ENCODE results near the gene TAC4. TPM values are rescaled to one million over a fixed set of nuclear protein-coding genes. Genes with fewer than 3 reads are reported as not detected.
A peak's percentile ranks its signal among the peaks of the same experiment; 100 is the strongest.
"Not testable (repeated sequence)": the region's sequence is repeated elsewhere in the genome, so short reads cannot be mapped to it uniquely, and the experiment has no call there.

Gene TAC4
- total RNA-seq, 4 donors from 2014 or later = 1.3 TPM; not detected in 3

DNA sequence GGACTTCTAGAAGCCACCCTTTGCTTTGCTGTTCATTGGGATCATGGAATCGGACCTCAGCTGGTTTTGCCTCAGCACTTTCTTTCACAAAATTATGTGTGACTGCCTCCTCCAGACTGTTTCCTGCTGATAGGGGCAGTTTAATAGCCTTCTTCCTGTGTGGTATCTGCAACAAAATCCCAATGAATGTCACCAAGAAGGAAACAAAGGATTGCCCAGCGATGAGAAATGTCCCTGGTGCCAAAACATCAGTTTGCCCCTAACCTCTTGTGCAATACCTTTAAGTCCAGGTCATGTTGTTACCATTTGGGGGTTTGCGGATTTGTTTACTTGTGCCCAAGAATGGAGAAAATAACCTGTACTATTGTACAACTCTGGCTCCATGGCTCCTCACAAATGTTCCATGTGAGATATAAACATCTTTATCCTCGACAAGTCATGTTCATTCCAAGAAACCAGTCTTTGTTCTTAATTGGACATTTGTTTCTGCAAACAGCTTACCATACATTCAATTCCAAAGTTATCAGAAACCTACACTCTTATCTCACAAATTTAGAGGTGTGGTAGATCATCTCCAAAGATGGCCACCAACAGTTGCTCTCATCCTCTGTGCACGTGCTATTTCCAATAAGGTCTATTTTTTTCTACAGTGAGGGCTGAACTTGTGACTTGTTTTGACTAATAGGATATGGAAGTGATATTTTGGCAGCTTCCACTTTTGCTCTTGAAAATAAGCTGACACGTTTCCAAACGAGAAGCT, 14.8 kb downstream of the TAC4 start:
- peak overlapping the region in 1 of 2 donors; percentile 58 for H3K27ac ChIP-seq
- H3K9me3 ChIP-seq = no peaks in the 10 kb centered on the region
- peaks cover 0 to 6% of the 10 kb centered on the region in 2 donors for H3K4me1 ChIP-seq
- intact Hi-C loops (cut with DNase I; ENCODE audit: low total_unique reads) = no loop called here
- no peak for DNase-seq
- TF ChIP-seq CTCF (IDR thresholded peaks at IDR 0.05) = no peak
- no peak for TF ChIP-seq POLR2A (IDR thresholded peaks at IDR 0.05)
- no peaks in the 10 kb centered on the region for H3K36me3 ChIP-seq
- H3K27me3 ChIP-seq = no peaks in the 10 kb centered on the region
- H3K4me3 ChIP-seq = no peak overlapping the region

GRCh38 chr17:49830605-49831004, 17.3 kb downstream of the TAC4 start:
- H3K27ac ChIP-seq = no peak overlapping the region
- H3K9me3 ChIP-seq = no peaks in the 10 kb centered on the region
- intact Hi-C loops (cut with DNase I; ENCODE audit: low total_unique reads) = no loop called here
- H3K4me1 ChIP-seq = no peaks in the 10 kb centered on the region
- no peaks in the 10 kb centered on the region for H3K27me3 ChIP-seq
- TF ChIP-seq CTCF (IDR thresholded peaks at IDR 0.05) (no peak), POLR2A (IDR thresholded peaks at IDR 0.05) (no peak)
- DNase-seq = no peak
- H3K4me3 ChIP-seq = no peak overlapping the region
- no peaks in the 10 kb centered on the region for H3K36me3 ChIP-seq

DNA sequence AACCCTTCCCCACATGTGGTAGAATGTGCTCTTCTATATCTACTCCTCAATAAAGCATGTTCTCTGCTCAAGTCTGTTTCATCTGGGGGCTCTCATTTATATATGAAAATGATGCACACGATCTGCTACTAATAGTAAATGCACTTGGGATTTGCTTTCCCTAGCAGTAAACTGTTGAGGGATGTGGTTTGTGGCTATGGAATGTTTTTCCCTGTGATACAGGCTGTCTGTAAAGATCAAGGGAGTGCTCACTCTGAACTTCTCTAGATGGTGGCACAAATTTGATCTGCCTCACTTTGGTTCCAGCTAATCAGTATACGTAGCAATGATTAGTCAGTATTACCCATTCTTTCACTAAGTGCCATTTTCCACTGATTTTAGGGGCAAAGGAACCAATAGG, 18.8 kb downstream of the TAC4 start:
- no peak overlapping the region for H3K27ac ChIP-seq
- no peak overlapping the region for H3K4me3 ChIP-seq
- H3K27me3 ChIP-seq = no peaks in the 10 kb centered on the region
- DNase-seq = no peak
- no peaks in the 10 kb centered on the region for H3K9me3 ChIP-seq
- no peak for TF ChIP-seq CTCF (IDR thresholded peaks at IDR 0.05)
- no peak for TF ChIP-seq POLR2A (IDR thresholded peaks at IDR 0.05)
- intact Hi-C loops (cut with DNase I; ENCODE audit: low total_unique reads) = no loop called here
- no peaks in the 10 kb centered on the region for H3K4me1 ChIP-seq
- H3K36me3 ChIP-seq = no peaks in the 10 kb centered on the region

DNA sequence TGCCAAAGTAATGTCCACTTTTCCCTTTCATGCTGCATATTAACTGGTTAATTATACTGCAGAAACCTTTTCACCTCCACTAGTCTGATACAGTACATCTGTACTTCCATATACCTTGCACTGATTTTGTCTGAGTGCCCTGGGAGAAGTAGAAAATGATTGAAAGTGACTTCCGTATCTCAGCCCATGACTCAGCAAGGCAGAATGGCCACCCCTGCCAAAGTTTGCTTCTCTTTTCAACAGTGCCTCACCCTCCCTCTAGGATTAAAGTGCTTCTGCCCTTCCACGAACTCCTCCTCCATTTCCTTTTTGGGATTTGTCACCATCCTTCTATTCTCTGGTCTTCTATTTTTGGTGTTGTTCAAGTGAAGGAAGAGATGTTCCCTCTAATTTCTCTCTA, 19.5 kb downstream of the TAC4 start:
- DNase-seq; H3K27me3 ChIP-seq; H3K4me3 ChIP-seq; H3K36me3 ChIP-seq; H3K4me1 ChIP-seq; H3K9me3 ChIP-seq; intact Hi-C loops (cut with DNase I; ENCODE audit: low total_unique reads); H3K27ac ChIP-seq: not testable (repeated sequence)

DNA sequence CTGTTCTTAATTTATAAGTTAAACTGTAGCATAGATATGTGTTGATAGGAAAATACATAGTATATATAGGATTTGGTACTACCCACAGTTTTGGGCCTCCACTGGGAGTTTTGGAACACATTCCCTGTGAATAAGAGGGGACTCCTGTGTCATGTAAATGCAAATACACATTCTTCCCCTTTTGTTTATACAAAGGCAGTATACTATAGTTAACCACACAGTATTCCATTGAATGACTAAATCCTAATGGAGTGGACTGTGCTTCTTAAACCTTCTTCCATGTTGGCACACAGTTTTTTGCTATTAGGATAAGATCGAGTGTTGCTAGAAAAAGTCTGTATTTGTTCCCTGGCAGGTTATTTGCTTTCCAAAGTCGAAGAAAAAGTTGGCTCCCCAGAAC, 22.2 kb downstream of the TAC4 start:
- Histone ChIP-seq H3K4me1 (no peaks in the 10 kb centered on the region), H3K4me3 (no peak overlapping the region), H3K27ac (no peak overlapping the region), H3K9me3 (no peaks in the 10 kb centered on the region), H3K27me3 (no peaks in the 10 kb centered on the region), H3K36me3 (no peaks in the 10 kb centered on the region)
- TF ChIP-seq CTCF (IDR thresholded peaks at IDR 0.05) = no peak
- no peak for TF ChIP-seq POLR2A (IDR thresholded peaks at IDR 0.05)
- intact Hi-C loops (cut with DNase I; ENCODE audit: low total_unique reads) = no loop called here
- no peak for DNase-seq

GRCh38 chr17:49823614-49824013, 24.3 kb downstream of the TAC4 start:
- Histone ChIP-seq H3K27ac (no peak overlapping the region), H3K27me3 (no peaks in the 10 kb centered on the region)
- TF ChIP-seq CTCF (IDR thresholded peaks at IDR 0.05) (no peak), POLR2A (IDR thresholded peaks at IDR 0.05) (no peak)

More at GRCh38 chr17:49823614-49824013, 24.3 kb downstream of the TAC4 start:
- no peak overlapping the region for H3K4me3 ChIP-seq
- DNase-seq = no peak
- H3K9me3 ChIP-seq = no peaks in the 10 kb centered on the region
- no peaks in the 10 kb centered on the region for H3K4me1 ChIP-seq
- no peaks in the 10 kb centered on the region for H3K36me3 ChIP-seq
- intact Hi-C loops (cut with DNase I; ENCODE audit: low total_unique reads) = no loop called here

All from uterus (tissue), 4 donors.